ENCODE data around the gene AQP2.

Gene AQP2

GRCh38 chr12:49910331-49911212, 40.0 kb upstream of the AQP2 start:
- no peak for DNase-seq

GRCh38 chr12:49911213-49911605, 39.3 kb upstream of the AQP2 start:
- TF ChIP-seq CTCF (IDR thresholded peaks at IDR 0.05; ENCODE audit: low read depth, low read length) = no peak
- no peaks in the 10 kb centered on the region for H3K9me3 ChIP-seq
- no peaks in the 10 kb centered on the region for H3K36me3 ChIP-seq
- no peak for DNase-seq
- H3K4me3 ChIP-seq (ENCODE audit: low read depth, low read length) = no peak overlapping the region
- no peaks in the 10 kb centered on the region for H3K27me3 ChIP-seq
- H3K4me1 ChIP-seq = peaks cover 17% of the 10 kb centered on the region

More at GRCh38 chr12:49910331-49911212, 40.0 kb upstream of the AQP2 start:
- TF ChIP-seq CTCF (IDR thresholded peaks at IDR 0.05; ENCODE audit: low read depth, low read length) = no peak
- Histone ChIP-seq H3K27me3 (no peaks in the 10 kb centered on the region), H3K4me1 (peaks cover 16% of the 10 kb centered on the region), H3K9me3 (no peaks in the 10 kb centered on the region), H3K36me3 (no peaks in the 10 kb centered on the region), H3K4me3 (ENCODE audit: low read depth, low read length) (no peak overlapping the region)

GRCh38 chr12:49912345-49913255, 37.9 kb upstream of the AQP2 start:
- no peak for TF ChIP-seq CTCF (IDR thresholded peaks at IDR 0.05; ENCODE audit: low read depth, low read length)
- no peaks in the 10 kb centered on the region for H3K27me3 ChIP-seq
- no peak overlapping the region for H3K4me3 ChIP-seq (ENCODE audit: low read depth, low read length)
- DNase-seq = no peak
- H3K9me3 ChIP-seq = no peaks in the 10 kb centered on the region
- H3K36me3 ChIP-seq = no peaks in the 10 kb centered on the region
- H3K4me1 ChIP-seq = peaks cover 18% of the 10 kb centered on the region

- no peak for TF ChIP-seq CTCF (IDR thresholded peaks at IDR 0.05; ENCODE audit: low read depth, low read length)
- no peaks in the 10 kb centered on the region for H3K9me3 ChIP-seq
- H3K4me1 ChIP-seq = peaks cover 13% of the 10 kb centered on the region
- H3K27me3 ChIP-seq = no peaks in the 10 kb centered on the region
- DNase-seq = no peak
- H3K4me3 ChIP-seq (ENCODE audit: low read depth, low read length) = no peak overlapping the region
- H3K36me3 ChIP-seq = no peaks in the 10 kb centered on the region
Observed at GRCh38 chr12:49916129-49916919, 34.2 kb upstream of the AQP2 start.

GRCh38 chr12:49917166-49917787, 33.3 kb upstream of the AQP2 start:
- Histone ChIP-seq H3K4me3 (ENCODE audit: low read depth, low read length) (no peak overlapping the region), H3K4me1 (peaks cover 13% of the 10 kb centered on the region), H3K27me3 (no peaks in the 10 kb centered on the region), H3K9me3 (no peaks in the 10 kb centered on the region), H3K36me3 (no peaks in the 10 kb centered on the region)
- TF ChIP-seq CTCF (IDR thresholded peaks at IDR 0.05; ENCODE audit: low read depth, low read length) = no peak
- no peak for DNase-seq
